Lung microvascular endothelial cell (primary cell): Measurements from ENCODE around the gene ANKRD55. TPM values are rescaled to one million over a fixed set of nuclear protein-coding genes. Genes with fewer than 3 reads are reported as not detected.
"Not testable (repeated sequence)": the region's sequence is repeated elsewhere in the genome, so short reads cannot be mapped to it uniquely, and the experiment has no call there.

Source experiments
- DNase-seq, 2 donors: peaks; one replicate each; pipeline versions ENCODE4 v3.0.0 to v3.0.0-alpha.2; 2010; ENCODE audit warnings: low read depth in 2 of 2
- total RNA-seq: library from RNA; depleted of rRNA; stranded (reverse); fragments of >200 nt; gene quantifications from 2 replicates; pipeline ENCODE4 v1.2.1, GENCODE V29; 2014

Gene ANKRD55
- total RNA-seq, 1 donor from 2014 or later = 1.2 TPM

- DNase-seq = peak; percentile 87 to 88
These were observed 124.9 kb downstream of the ANKRD55 start for GRCh38 chr5:56108246-56108645.

- no peak for DNase-seq
These were observed 126.3 kb downstream of the ANKRD55 start for GRCh38 chr5:56106837-56107236.

- peak in 1 of 2 donors; percentile 33 for DNase-seq
These were observed 127.4 kb downstream of the ANKRD55 start for GRCh38 chr5:56105511-56106291.

GRCh38 chr5:56102889-56103288 is 130.2 kb downstream of the ANKRD55 start:
- DNase-seq = peak; percentile 64 to 71

- DNase-seq = not testable (repeated sequence)
These were observed 130.9 kb downstream of the ANKRD55 start for GRCh38 chr5:56102207-56102606.

GRCh38 chr5:56101180-56101579 is 131.9 kb downstream of the ANKRD55 start:
- no peak for DNase-seq

GRCh38 chr5:56100439-56101176 is 132.5 kb downstream of the ANKRD55 start:
- DNase-seq = no peak

GRCh38 chr5:56099346-56099745 is 133.8 kb downstream of the ANKRD55 start:
- peak; percentile 90 to 97 for DNase-seq

- peak in 1 of 2 donors; percentile 81 for DNase-seq
These were observed 136.1 kb downstream of the ANKRD55 start for GRCh38 chr5:56097055-56097454.

- peak in 1 of 2 donors; percentile 38 for DNase-seq
These were observed 137.5 kb downstream of the ANKRD55 start for GRCh38 chr5:56095579-56096102.

GRCh38 chr5:56094579-56095361 is 138.4 kb downstream of the ANKRD55 start:
- DNase-seq = peak in 1 of 2 donors; percentile 35

GRCh38 chr5:56093970-56094369 is 139.2 kb downstream of the ANKRD55 start:
- no peak for DNase-seq

- DNase-seq = no peak
These were observed 141.0 kb downstream of the ANKRD55 start for GRCh38 chr5:56092115-56092514.

GRCh38 chr5:56091664-56092063 is 141.5 kb downstream of the ANKRD55 start:
- no peak for DNase-seq

- DNase-seq = no peak
These were observed 142.2 kb downstream of the ANKRD55 start for GRCh38 chr5:56090793-56091460.

GRCh38 chr5:56088967-56089829 is 143.9 kb downstream of the ANKRD55 start:
- DNase-seq = no peak

- no peak for DNase-seq
These were observed 144.6 kb downstream of the ANKRD55 start for GRCh38 chr5:56088431-56088949.

- DNase-seq = peak in 1 of 2 donors; percentile 74
These were observed 147.9 kb downstream of the ANKRD55 start for GRCh38 chr5:56085193-56085592.

- no peak for DNase-seq
These were observed 149.8 kb downstream of the ANKRD55 start for GRCh38 chr5:56083286-56083854.
